Gastroesophageal sphincter (tissue), 3 donors: ENCODE results near the gene PODN.

Experiments used
- EP300 ChIP-seq: sonication (generic); formaldehyde crosslinking; IDR thresholded peaks from one replicate; pipeline ENCODE4 v1.6.1; 2017; ENCODE audit warnings: antibody characterized with exemption, mild to moderate bottlenecking
- POLR2A ChIP-seq, 2 donors: fragments of 450-650 bp; IDR thresholded peaks; one replicate each; pipeline ENCODE4 v1.6.1; 2017; ENCODE audit warnings: antibody characterized with exemption in 2 of 2, mild to moderate bottlenecking in 2 of 2, moderate library complexity in 1 of 2
- POLR2AphosphoS5 ChIP-seq: sonication (generic); formaldehyde crosslinking; IDR thresholded peaks from one replicate; pipeline ENCODE4 v1.6.1; 2017; ENCODE audit warnings: antibody characterized with exemption
- TF ChIP-seq, protein P1 (sequence below), 4 experiments: fragments of 200-600 bp in 2 of 4; fragments of 450-650 bp in 2 of 4; sonication (generic) in 1 of 4; IDR thresholded peaks; one replicate each; pipeline ENCODE4 v1.5.1; 2017 to 2019; ENCODE audit warnings: antibody characterized with exemption in 4 of 4, mild to moderate bottlenecking in 2 of 4, moderate library complexity in 2 of 4

- TF ChIP-seq, protein P1, sequence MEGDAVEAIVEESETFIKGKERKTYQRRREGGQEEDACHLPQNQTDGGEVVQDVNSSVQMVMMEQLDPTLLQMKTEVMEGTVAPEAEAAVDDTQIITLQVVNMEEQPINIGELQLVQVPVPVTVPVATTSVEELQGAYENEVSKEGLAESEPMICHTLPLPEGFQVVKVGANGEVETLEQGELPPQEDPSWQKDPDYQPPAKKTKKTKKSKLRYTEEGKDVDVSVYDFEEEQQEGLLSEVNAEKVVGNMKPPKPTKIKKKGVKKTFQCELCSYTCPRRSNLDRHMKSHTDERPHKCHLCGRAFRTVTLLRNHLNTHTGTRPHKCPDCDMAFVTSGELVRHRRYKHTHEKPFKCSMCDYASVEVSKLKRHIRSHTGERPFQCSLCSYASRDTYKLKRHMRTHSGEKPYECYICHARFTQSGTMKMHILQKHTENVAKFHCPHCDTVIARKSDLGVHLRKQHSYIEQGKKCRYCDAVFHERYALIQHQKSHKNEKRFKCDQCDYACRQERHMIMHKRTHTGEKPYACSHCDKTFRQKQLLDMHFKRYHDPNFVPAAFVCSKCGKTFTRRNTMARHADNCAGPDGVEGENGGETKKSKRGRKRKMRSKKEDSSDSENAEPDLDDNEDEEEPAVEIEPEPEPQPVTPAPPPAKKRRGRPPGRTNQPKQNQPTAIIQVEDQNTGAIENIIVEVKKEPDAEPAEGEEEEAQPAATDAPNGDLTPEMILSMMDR (IDR thresholded peaks at IDR 0.05), result no peak
- TF ChIP-seq POLR2AphosphoS5 (no peak), EP300 (no peak), POLR2A (IDR thresholded peaks at IDR 0.05) (no peak)
Measured at GRCh38 chr1:53083636-53084588, 21.9 kb downstream of the PODN start.
